Keratinocyte (primary cell): ENCODE data around the gene HCN3. TPM values are rescaled to one million over a fixed set of nuclear protein-coding genes. Genes with fewer than 3 reads are reported as not detected.

Experiments
- DNase-seq: peaks from one replicate; pipeline ENCODE4 v3.0.0-alpha.2; 2011; ENCODE audit warnings: low read depth, missing footprints, low spot score
- FAIRE-seq: peaks from 2 replicates; lab custom pipeline; 2011; peaks lifted over from hg19 to GRCh38; lab: Jason Lieb, UNC
- H2AFZ ChIP-seq: 2 replicates; pipeline ENCODE4 v1.6.0; 2012; ENCODE audit warnings: low read length, control low read depth, inconsistent platforms; ENCODE audit not compliant: control insufficient read depth
- H3K27ac ChIP-seq: 2 replicates; pipeline ENCODE4 v1.5.1; 2011; ENCODE audit warnings: low read length; ENCODE audit not compliant: control insufficient read depth, insufficient read depth
- H3K27me3 ChIP-seq: 3 replicates; pipeline ENCODE4 v1.6.0; 2011; ENCODE audit warnings: low read length; ENCODE audit not compliant: control insufficient read depth, insufficient read depth; ENCODE audit errors: extremely low read depth
- H3K36me3 ChIP-seq, 2 experiments: 2 replicates in 1 of 2; 3 replicates in 1 of 2; pipeline ENCODE4 v1.5.1; 2011; ENCODE audit warnings: low read length in 2 of 2, mild to moderate bottlenecking in 1 of 2; ENCODE audit not compliant: control insufficient read depth in 2 of 2, insufficient read depth in 2 of 2; ENCODE audit errors: extremely low read depth in 1 of 2
- H3K4me1 ChIP-seq: 3 replicates; pipeline ENCODE4 v1.5.1; 2011; ENCODE audit warnings: low read length; ENCODE audit not compliant: control insufficient read depth, insufficient read depth; ENCODE audit errors: extremely low read depth
- H3K4me2 ChIP-seq: 3 replicates; pipeline ENCODE4 v1.6.0; 2011; ENCODE audit warnings: low read depth, low read length; ENCODE audit not compliant: control insufficient read depth, insufficient read depth; ENCODE audit errors: extremely low read depth
- H3K4me3 ChIP-seq, 3 experiments: fragments of 200-600 bp in 1 of 3; sonication (generic) in 1 of 3; 2 replicates in 2 of 3; 3 replicates in 1 of 3; pipeline ENCODE4 v1.5.1; 2011 to 2016; ENCODE audit warnings: low read length in 3 of 3, mild to moderate bottlenecking in 3 of 3, control low read depth in 2 of 3, inconsistent platforms in 1 of 3, low read depth in 1 of 3, mixed read lengths in 1 of 3, mixed run types in 1 of 3, moderate library complexity in 1 of 3; ENCODE audit not compliant: control insufficient read depth in 2 of 3, insufficient read depth in 2 of 3; ENCODE audit errors: extremely low read depth in 1 of 3
- H3K79me2 ChIP-seq: 2 replicates; pipeline ENCODE4 v1.6.0; 2012; ENCODE audit warnings: low read length; ENCODE audit not compliant: control insufficient read depth, insufficient read depth
- H3K9ac ChIP-seq: 3 replicates; pipeline ENCODE4 v1.6.0; 2011; ENCODE audit warnings: low read length; ENCODE audit not compliant: control insufficient read depth, insufficient read depth; ENCODE audit errors: extremely low read depth
- H3K9me1 ChIP-seq: 3 replicates; pipeline ENCODE4 v1.6.0; 2011; ENCODE audit warnings: low read length; ENCODE audit not compliant: control insufficient read depth, insufficient read depth; ENCODE audit errors: extremely low read depth
- H3K9me3 ChIP-seq: 2 replicates; pipeline ENCODE4 v1.5.1; 2012; ENCODE audit warnings: low read depth, low read length; ENCODE audit not compliant: control insufficient read depth
- H4K20me1 ChIP-seq: 3 replicates; pipeline ENCODE4 v1.6.0; 2011; ENCODE audit warnings: low read length; ENCODE audit not compliant: control insufficient read depth, insufficient read depth; ENCODE audit errors: extremely low read depth
- EZH2 ChIP-seq: IDR thresholded peaks from one replicate; pipeline ENCODE4 v1.6.1; 2012; ENCODE audit warnings: inconsistent platforms, mild to moderate bottlenecking, low read length, moderate library complexity
- dilution Hi-C: fragments of 300-500 bp; cut with MboI; formaldehyde crosslinking; loops from one replicate; pipeline ENCODE4 v1.7.0; 2020; ENCODE audit warnings: low sequenced_read_pairs; ENCODE audit not compliant: extremely low pct_ligation_motif_present
- polyA plus RNA-seq, 5 experiments: library from polyadenylated mRNA; depleted of rRNA in 3 of 5; stranded (reverse) in 3 of 5; stranded (forward) in 1 of 5; unstranded in 1 of 5; fragments of >200 nt; gene quantifications; 1 replicate in 1 of 5; 2 replicates in 3 of 5; 3 replicates in 1 of 5; pipeline versions ENCODE4 v1.2.1 to v1.2.3, GENCODE V29; 2011 to 2012; ENCODE audit warnings: missing spikeins in 2 of 5, low read depth in 1 of 5, low replicate concordance in 1 of 5
- TF ChIP-seq, protein P1 (sequence below), 3 experiments: IDR thresholded peaks in 1 of 3; conservative IDR thresholded peaks in 1 of 3; optimal IDR thresholded peaks in 1 of 3; 2 replicates in 2 of 3; 3 replicates in 1 of 3; pipeline versions ENCODE3 to v1.5.1; 2011; ENCODE audit warnings: low read length in 3 of 3, mild to moderate bottlenecking in 3 of 3, moderate library complexity in 2 of 3, control low read depth in 1 of 3, inconsistent platforms in 1 of 3; ENCODE audit not compliant: insufficient read depth in 2 of 3; ENCODE audit errors: extremely low read depth in 1 of 3

The HCN3 gene
- polyA plus RNA-seq, 1 donor (not counting 4 experiments of a cell fraction or from before 2014, with no cell fraction given): 3.0 TPM

DNA sequence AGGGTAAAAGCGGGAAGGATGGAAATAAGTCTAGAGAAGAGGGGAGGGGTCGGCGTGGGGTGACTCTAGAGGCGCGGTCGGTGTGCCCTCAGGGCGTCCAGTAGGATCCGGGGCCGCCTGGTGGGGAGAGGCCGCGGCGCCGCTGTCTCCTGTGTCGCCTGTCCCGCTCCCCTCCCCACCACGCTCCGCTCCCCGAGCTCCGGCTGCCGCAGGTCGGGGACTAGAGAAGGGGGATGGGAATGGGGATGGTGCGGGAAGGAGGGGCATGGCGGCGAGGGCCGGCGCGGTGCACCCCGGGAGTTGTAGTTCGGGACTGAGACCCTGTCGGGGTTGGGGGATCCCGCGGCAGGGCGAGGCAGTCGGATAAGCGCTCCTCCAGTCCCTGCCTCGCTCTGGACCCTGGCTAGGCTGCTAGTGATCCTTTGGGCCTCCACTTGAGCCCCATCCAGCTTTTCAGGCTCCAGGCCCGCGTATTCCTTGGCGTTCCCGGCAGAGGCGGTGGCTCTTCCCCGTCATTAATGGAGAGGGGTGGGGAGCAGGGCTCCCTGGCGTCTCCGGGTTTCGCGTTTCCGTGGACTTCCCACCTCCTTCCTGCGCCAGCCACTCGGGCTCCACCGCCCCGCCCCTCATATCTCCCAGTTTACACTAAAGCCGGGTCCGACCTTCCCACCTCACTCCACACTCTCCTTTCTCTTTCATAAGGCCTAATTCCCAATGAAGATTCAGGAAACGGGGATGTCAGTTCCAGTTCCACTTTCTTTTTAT, 21.8 kb upstream of the HCN3 start, which contains the start of gene ENTREP3:
Gene ENTREP3, minus strand, starts transcription at position 241 of the 765 bp plus-strand sequence. CDS start 606 bp downstream, outside the sequence.
- no peaks in the 10 kb centered on the region for H4K20me1 ChIP-seq
- H2AFZ ChIP-seq: peak within 1 kb of the TSS; percentile 93
- peaks cover 19% of the 10 kb centered on the region for H3K4me1 ChIP-seq
- H3K9me1 ChIP-seq: no peaks in the 10 kb centered on the region
- H3K27me3 ChIP-seq: no peaks in the 10 kb centered on the region
- no peaks in the 10 kb centered on the region for H3K9me3 ChIP-seq
- TF ChIP-seq, protein P1, sequence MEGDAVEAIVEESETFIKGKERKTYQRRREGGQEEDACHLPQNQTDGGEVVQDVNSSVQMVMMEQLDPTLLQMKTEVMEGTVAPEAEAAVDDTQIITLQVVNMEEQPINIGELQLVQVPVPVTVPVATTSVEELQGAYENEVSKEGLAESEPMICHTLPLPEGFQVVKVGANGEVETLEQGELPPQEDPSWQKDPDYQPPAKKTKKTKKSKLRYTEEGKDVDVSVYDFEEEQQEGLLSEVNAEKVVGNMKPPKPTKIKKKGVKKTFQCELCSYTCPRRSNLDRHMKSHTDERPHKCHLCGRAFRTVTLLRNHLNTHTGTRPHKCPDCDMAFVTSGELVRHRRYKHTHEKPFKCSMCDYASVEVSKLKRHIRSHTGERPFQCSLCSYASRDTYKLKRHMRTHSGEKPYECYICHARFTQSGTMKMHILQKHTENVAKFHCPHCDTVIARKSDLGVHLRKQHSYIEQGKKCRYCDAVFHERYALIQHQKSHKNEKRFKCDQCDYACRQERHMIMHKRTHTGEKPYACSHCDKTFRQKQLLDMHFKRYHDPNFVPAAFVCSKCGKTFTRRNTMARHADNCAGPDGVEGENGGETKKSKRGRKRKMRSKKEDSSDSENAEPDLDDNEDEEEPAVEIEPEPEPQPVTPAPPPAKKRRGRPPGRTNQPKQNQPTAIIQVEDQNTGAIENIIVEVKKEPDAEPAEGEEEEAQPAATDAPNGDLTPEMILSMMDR (optimal IDR thresholded peaks at IDR 0.05 in 1 of 3, IDR thresholded peaks at IDR 0.05 in 1 of 3, conservative IDR thresholded peaks at IDR 0.05 in 1 of 3; ENCODE audit: extremely low read depth in 1 of 3, insufficient read depth in 2 of 3, low read length in 3 of 3): no peak
- no peak for TF ChIP-seq EZH2
- no peak for FAIRE-seq
- H3K36me3 ChIP-seq: peaks cover 7 to 17% of the 10 kb centered on the region in 2 experiments
- peak within 1 kb of the TSS; percentile 77 for H3K9ac ChIP-seq
- dilution Hi-C loops: no loop called here
- peaks cover 16% of the 10 kb centered on the region for H3K79me2 ChIP-seq
- peak within 1 kb of the TSS; percentile 69 for H3K27ac ChIP-seq
- H3K4me3 ChIP-seq: peak within 1 kb of the TSS; percentile 77 to 83 (median 81)
- DNase-seq: no peak
- H3K4me2 ChIP-seq: peak within 1 kb of the TSS; percentile 94

DNA sequence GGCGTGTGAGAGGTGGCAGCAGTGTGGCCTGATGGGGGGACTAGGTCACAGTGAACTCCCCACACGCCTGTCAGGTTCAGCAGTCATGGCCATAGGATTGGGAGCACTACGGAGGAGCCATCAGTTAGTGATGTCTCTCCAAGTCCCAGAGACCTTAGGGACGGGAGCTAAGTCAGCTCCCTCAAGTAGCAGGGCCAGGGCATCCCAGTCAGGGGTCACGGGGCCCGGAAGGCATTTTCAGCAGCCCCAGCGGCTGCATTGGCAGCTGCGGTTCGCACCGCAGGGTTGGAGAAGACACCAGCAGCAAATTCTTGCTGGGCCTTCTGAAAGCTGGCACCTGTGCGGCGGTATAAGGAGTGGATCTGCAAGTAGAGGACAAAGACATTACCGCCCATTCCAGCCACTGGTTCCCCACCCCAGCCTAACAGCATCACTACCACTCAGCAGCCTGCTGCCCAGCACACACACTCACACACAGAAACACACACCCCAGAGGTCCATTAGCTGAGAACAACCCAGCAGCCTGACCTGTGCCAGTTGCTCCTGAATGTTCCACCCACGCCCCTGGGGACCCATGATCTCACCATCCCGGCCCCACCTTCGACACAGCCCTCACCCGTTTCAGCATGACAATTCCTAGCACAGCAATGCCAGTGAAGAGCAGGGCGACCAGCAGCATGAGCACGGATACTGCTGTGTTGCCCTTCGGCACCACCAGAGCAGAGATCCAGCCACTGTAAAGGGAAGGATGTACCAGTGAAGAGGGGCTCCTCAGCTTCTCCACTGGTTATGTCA, 21.0 kb upstream of the HCN3 start:
- Histone ChIP-seq H3K9me3 (no peaks in the 10 kb centered on the region), H3K4me3 (peak overlapping the region in 1 of 3 experiments; percentile 83), H3K4me2 (peak overlapping the region; percentile 94), H3K4me1 (peaks cover 24% of the 10 kb centered on the region), H3K9ac (peak overlapping the region; percentile 77), H3K36me3 (peaks cover 7 to 16% of the 10 kb centered on the region in 2 experiments), H2AFZ (peak overlapping the region; percentile 30), H4K20me1 (no peaks in the 10 kb centered on the region), H3K27me3 (no peaks in the 10 kb centered on the region), H3K27ac (peak overlapping the region; percentile 69), H3K79me2 (peaks cover 25% of the 10 kb centered on the region), H3K9me1 (no peaks in the 10 kb centered on the region)
- dilution Hi-C loops: no loop called here
- TF ChIP-seq EZH2: no peak
- TF ChIP-seq, protein P1 (optimal IDR thresholded peaks at IDR 0.05 in 1 of 3, IDR thresholded peaks at IDR 0.05 in 1 of 3, conservative IDR thresholded peaks at IDR 0.05 in 1 of 3; ENCODE audit: extremely low read depth in 1 of 3, insufficient read depth in 2 of 3, low read length in 3 of 3): no peak
- FAIRE-seq: no peak
- DNase-seq: no peak
